H7 (cell line): ENCODE data around the gene ZBTB5. TPM values are rescaled to one million over a fixed set of nuclear protein-coding genes. Genes with fewer than 3 reads are reported as not detected.
"Not testable (repeated sequence)": the region's sequence is repeated elsewhere in the genome, so short reads cannot be mapped to it uniquely, and the experiment has no call there.

Experiments used
- DNase-seq: peaks from one replicate; pipeline ENCODE4 v3.0.0; 2012
- H3K27me3 ChIP-seq: 2 replicates; pipeline ENCODE4 v1.6.0; 2011; ENCODE audit warnings: mild to moderate bottlenecking, low read length; ENCODE audit not compliant: control insufficient read depth, insufficient read depth
- H3K36me3 ChIP-seq: replicated peaks from 2 replicates; pipeline ENCODE4 v1.5.1; 2011; ENCODE audit warnings: low read length; ENCODE audit not compliant: control insufficient read depth, insufficient read depth
- H3K4me3 ChIP-seq: 2 replicates; pipeline ENCODE4 v1.5.1; 2011; ENCODE audit warnings: low read depth, mild to moderate bottlenecking, control low read depth, low read length, moderate library complexity; ENCODE audit not compliant: insufficient read depth
- total RNA-seq: library from RNA; depleted of rRNA; stranded (reverse); fragments of >200 nt; shearing (Covaris generic); gene quantifications from 2 replicates; pipeline ENCODE4 v1.2.3, GENCODE V29; 2014

Gene ZBTB5
- total RNA-seq, 1 experiment from 2014 or later = 15.6 TPM

DNA sequence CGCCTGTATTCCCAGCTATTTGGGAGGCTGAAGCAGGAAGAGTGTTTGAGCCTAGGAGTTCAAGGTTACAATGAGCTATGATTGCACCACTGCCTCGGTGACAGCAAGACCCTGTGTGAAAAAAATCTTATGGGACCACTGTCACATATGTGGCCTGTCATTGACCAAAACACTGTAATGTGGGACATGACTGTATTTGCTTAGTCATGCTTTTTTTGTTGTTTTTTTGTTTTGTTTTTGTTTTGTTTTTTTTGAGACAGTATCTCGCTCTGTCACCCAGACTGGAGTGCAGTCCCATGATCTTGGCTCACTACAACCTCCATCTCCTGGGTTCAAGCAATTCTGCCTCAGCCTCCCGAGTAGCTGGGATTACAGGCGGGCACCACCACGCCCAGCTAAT is 34.0 kb upstream of the ZBTB5 start:
- H3K36me3 ChIP-seq = peaks cover 58% of the 10 kb centered on the region
- no peaks in the 10 kb centered on the region for H3K27me3 ChIP-seq
- no peak overlapping the region for H3K4me3 ChIP-seq
- DNase-seq = no peak

DNA sequence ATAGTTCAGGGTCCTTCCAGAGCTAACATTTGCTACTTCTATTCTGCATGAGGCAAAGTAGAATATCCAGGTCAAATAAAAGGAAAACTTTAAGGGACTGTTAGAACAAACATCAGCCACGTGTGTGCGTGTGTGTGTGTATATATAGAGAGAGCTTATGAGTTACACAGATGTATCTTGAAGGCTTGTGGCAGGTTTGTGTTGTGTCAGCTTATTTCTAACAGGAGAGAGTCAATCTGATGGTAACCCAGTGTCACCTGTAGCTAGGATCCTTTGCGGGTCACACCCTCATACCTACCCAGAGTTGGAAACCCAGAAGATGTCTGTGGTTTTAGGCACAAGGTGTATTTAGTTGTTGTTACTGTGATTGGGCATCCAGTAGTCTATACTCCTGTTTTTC is 33.2 kb upstream of the ZBTB5 start:
- Histone ChIP-seq H3K4me3 (no peak overlapping the region), H3K36me3 (peaks cover 58% of the 10 kb centered on the region), H3K27me3 (no peaks in the 10 kb centered on the region)
- no peak for DNase-seq

DNA sequence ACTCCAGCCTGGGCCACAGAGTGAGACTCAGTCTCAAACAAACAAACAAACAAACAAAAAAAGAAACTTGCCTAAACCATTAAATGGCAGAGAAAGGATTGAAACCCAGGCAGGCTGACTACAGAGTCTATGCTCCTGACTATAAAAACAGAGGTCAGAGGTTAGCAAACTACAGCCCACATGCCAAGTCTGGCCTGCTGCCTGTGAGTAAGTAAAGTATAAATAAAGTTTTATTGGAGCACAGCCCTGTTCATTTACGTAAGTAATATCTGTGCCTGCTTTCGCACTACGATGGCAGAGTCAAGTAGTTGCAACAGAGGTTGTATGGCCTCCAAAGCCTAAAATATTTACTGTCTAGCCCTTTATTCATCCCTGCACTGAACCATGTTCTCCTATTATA is 32.1 kb upstream of the ZBTB5 start:
- Histone ChIP-seq H3K36me3 (peaks cover 59% of the 10 kb centered on the region), H3K4me3 (no peak overlapping the region), H3K27me3 (no peaks in the 10 kb centered on the region)
- DNase-seq = no peak

DNA sequence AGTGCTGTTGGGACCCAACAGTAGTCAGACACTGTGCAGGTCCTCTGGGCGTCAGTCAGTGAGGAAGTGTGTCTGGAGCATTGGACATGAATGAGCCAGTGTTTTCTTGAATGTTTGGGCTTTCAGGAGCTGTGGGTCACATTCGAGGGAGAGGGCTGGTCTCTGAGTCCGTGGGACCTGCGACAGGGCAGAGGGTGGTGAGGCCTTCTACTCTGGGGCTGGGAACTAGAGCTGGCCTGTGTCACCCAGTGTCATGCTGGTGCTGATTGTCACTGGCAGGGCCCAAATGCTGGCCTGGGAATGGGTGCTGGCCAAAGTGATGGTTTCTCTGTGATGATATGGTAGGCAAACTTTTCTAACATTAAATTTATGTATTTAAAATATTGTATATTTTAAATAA is 30.8 kb upstream of the ZBTB5 start:
- Histone ChIP-seq H3K36me3 (peaks cover 57% of the 10 kb centered on the region), H3K4me3 (no peak overlapping the region), H3K27me3 (no peaks in the 10 kb centered on the region)
- no peak for DNase-seq

DNA sequence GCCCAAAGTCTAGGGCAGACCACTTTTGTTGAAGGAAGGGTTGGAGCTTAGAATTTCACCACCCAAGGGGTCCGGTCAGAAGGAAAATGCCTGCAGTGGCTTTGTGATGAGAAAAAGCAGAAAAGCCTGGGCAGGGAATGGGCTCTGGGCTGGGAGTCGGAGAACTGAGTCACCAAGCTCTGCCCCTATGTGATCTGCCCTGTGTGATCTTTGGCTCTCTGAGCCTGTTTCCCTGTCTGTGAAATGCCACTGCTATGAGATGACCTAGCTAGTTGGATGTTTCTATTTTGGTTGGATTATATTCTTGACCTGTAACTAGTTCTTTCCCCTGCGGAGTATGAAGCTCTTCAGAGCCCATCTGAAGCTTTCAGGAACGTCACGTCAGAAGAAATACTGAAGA is 30.3 kb upstream of the ZBTB5 start:
- no peak overlapping the region for H3K4me3 ChIP-seq
- H3K36me3 ChIP-seq = peaks cover 56% of the 10 kb centered on the region
- H3K27me3 ChIP-seq = no peaks in the 10 kb centered on the region
- no peak for DNase-seq

DNA sequence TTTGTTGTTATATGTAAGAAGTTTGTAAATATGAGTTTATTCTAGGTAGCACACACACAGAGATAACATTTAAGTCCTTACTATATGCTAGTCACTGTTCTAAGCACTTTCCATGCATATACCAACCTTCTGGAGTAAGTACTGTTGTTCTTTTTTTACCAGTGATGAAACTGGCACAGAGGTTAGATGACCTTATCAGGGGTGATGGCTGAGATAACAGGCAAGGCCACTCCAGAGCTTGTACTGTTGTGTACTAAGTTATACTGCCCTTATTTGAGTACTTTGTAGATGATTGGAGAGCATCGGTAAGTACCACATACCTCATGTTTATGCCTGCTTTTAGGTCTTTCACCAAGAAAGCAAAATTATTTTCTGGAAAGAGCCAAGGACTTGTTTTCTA is 26.7 kb upstream of the ZBTB5 start:
- H3K4me3 ChIP-seq = no peak overlapping the region
- no peak for DNase-seq

DNA sequence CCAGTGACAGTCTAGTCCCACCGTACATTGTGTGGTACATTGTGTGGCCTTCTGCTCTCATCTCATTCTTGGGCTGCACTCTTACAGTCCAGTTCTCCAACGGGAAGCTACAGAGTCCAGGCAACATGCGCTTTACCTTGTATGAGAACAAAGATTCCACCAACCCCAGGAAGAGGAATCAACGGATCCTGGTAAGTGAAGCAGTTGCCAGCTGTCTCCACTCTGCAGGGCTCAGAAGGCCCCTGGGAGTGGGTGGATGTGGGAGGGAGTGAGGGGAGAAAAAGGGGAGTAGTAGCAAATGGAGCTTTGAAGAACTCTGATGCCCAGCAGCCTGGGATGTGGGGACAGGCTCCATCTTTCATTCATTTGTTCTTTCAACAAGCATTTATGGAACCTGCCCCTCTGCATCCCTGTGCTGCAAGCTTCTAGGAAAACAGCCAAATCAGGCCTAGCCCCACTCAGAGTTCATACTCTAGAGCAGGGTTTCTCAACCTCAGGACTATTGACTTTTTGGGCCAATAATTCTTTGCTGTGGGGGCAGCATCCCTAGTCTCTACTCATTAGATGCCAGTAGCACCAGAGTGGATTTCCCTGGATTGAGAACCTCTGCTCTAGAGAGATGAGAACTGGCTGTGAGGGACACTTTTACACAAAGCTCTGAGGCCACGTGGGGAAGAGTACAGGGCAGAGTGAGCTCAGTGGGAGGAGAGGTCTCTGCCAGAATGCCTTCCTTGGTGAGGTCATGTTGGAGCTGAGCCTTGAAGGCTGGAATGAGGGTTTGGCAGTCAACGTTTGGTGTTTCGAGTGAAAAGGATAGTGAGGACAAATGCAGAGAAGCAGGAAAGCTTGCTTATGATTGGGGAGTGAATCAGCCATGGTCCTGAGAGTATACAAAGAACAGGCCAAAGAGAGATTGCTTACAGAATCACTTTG is 21.6 kb upstream of the ZBTB5 start:
- Histone ChIP-seq H3K27me3 (no peaks in the 10 kb centered on the region), H3K4me3 (peak overlapping the region; percentile 98), H3K36me3 (peaks cover 8% of the 10 kb centered on the region)
- no peak for DNase-seq

More for the DNA sequence above, 26.7 kb upstream of the ZBTB5 start:
- Histone ChIP-seq H3K27me3 (no peaks in the 10 kb centered on the region), H3K36me3 (peaks cover 43% of the 10 kb centered on the region)

DNA sequence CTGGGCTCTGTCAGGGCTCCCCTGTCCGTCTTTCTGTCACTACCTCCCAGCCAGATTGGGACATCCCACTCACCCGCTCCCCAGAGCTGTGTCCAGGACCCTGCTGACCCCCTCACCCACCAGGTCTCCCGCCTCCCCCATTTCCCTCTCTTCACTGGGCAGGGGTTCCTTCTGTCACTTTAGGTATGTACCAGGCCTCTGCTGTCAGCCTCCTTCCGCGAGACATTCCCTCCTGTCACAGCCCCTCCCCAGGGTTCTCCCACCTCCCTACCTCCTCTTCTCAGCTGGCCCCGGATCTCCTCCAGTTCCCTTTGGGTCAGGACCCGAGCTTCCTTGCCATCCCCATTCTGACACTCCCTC is 21.0 kb upstream of the ZBTB5 start:
- DNase-seq = peak; percentile 40
- peak overlapping the region; percentile 98 for H3K4me3 ChIP-seq
- no peaks in the 10 kb centered on the region for H3K27me3 ChIP-seq
- peaks cover 5% of the 10 kb centered on the region for H3K36me3 ChIP-seq

DNA sequence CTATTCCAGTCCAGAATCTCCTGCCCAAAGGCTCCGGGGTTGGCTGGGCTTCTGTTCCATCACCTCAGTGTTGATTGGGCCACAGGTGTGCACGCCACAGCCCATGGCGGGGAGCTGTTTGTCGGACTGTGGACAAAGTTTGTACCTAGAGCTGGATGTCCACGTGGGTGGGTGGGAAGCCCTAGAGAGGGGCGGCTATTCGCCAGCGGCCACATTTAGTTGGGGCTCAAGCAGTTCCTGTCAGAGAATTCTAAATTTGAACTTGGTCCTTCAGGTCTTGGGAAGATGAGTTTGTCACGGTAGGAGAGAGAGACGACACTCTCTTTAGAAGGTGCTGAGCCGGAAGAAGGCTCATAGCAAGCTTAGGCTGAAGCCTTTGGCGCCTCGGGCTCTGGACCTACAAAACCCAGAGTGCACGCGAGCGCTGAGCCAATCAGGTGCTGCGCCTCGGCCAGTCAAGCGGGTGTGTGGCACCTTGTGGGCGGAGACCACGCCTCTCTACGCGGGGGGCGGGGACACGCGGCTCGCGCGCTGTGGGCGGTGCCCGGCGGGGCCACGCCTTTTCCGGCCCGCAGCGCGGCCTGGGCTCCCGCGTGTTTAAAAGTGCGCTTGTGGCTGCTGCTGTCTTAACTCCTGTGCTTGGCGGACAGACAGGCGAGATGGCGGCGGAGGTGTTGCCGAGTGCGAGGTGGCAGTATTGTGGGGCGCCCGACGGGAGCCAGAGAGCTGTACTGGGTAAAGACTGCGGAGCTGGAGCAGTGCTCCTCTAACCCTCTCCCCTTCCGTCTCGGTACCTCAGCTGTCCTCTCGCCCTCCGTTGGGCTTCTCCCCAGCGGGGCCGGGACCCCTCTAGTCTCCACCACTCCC is 20.4 kb upstream of the ZBTB5 start, which contains the start of gene POLR1E:
Gene POLR1E, plus strand, starts transcription at position 560 of the 867 bp plus-strand sequence. Its CDS starts 100 bp downstream, at position 660.
- Histone ChIP-seq H3K27me3 (no peaks in the 10 kb centered on the region), H3K4me3 (peak within 1 kb of the TSS; percentile 98), H3K36me3 (peaks cover 4% of the 10 kb centered on the region)
- peak; percentile 97 for DNase-seq

DNA sequence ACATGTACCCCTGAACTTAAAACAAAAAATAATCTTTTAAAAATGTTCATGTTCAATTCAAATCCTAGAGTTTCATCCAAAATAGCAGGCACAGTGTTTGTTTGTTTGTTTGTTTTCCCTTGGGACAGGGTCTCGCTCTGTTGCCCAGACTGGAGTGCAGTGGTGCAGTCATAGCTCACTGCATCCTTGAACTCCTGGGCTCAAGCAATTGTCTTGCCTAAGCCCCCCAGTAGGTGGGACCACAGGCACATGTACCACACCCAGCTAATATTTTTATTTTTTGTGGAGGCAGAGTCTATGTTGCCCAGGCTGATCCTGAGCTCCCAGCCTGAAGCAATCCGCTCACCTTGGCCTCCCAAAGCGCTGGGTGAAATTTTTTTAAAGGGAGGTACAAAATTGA is 15.5 kb upstream of the ZBTB5 start:
- DNase-seq = no peak

DNA sequence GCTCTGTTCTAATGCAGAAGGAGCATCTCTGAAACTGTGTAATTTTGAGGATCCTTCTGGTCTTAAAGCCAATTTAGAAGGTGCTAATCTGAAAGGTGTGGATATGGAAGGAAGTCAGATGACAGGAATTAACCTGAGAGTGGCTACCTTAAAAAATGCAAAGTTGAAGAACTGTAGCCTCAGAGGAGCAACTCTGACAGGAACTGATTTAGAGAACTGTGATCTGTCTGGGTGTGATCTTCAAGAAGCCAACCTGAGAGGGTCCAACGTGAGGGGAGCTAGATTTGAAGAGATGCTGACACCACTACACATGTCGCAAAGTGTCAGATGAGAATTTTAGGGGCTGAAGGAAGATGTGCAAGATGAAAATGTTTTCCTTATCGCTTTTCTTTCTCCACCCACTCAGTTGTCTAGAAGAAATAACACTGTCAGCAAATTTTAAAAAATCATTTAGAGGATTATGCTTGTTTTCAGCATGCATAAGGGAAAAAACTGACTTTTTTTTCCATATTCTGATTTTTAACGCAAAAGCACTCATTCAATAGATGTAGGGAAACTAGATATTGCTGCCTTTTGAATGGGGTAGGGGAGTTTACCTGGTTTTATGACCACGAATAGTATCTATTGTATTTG is 12.9 kb upstream of the ZBTB5 start:
- not testable (repeated sequence) for H3K4me3 ChIP-seq, H3K27me3 ChIP-seq, H3K36me3 ChIP-seq, DNase-seq

More for the DNA sequence above, 15.5 kb upstream of the ZBTB5 start:
- no peaks in the 10 kb centered on the region for H3K36me3 ChIP-seq
- no peak overlapping the region for H3K4me3 ChIP-seq
- no peaks in the 10 kb centered on the region for H3K27me3 ChIP-seq

DNA sequence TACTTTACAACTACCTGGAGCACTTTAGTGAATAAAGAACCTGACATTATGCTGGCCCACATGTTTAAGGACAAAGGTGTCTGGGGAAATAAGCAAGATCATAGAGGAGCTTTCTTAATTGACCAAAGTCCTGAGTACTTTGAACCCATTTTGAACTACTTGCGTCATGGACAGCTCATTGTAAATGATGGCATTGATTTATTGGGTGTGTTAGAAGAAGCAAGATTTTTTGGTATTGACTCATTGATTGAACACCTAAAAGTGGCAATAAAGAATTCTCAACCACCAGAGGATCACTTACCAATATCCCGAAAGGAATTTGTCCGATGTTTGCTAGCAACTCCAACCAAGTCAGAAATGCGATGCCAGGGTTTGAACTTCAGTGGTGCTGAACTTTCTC is 12.2 kb upstream of the ZBTB5 start:
- H3K27me3 ChIP-seq, DNase-seq: not testable (repeated sequence)

DNA sequence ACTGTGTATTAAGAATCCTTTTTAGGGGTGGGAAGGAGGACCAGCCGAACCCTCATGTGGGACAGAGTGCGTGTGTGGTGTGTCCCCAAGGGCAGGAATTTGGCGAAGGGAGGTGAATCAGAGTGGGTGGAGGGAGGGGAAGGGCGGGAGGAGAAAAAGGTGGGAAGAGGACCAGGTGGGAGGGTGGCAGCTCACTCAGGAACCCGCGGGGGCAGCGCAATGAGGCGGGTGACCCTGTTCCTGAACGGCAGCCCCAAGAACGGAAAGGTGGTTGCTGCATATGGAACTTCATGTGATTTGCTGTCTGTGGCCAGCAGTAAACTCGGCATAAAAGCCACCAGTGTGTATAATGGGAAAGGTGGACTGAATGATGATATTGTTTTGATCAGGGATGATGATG is 11.7 kb upstream of the ZBTB5 start:
- Histone ChIP-seq H3K4me3 (no peak overlapping the region), H3K36me3 (no peaks in the 10 kb centered on the region), H3K27me3 (no peaks in the 10 kb centered on the region)
- DNase-seq = no peak

More for the DNA sequence above, 12.2 kb upstream of the ZBTB5 start:
- not testable (repeated sequence) for H3K4me3 ChIP-seq, H3K36me3 ChIP-seq

DNA sequence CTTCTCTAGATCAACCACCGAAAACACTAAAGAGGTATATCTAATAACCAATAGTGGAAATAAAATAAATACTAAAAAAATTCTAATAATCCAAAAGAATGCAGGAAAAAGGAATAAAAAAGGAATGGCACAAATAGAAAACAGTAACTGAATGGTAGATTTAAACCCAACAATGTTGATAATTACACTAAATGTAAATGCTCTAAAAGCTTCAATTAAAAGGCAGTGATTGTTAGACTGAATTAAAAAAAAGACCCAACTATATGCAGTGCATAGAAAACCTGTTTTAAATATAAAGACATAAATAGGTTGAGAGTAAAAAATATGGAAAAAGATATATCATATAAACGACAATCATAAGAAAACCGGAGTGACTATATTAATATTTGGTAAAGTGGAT is 9.2 kb upstream of the ZBTB5 start:
- Histone ChIP-seq H3K27me3 (no peaks in the 10 kb centered on the region), H3K36me3 (no peaks in the 10 kb centered on the region), H3K4me3 (no peak overlapping the region)
- no peak for DNase-seq
